NCI-H1417 (cell line): ENCODE measurements around the gene COMTD1.

Experiments used
- DNase-seq, 3 experiments: peaks; one replicate each; lab custom pipeline; 2025; lab: John Stamatoyannopoulos, UW

Gene COMTD1

GRCh38 chr10:75235375-75236177, at the start of gene COMTD1:
TSS of gene COMTD1 (minus strand) at chr10:75235957. CDS start at chr10:75235928, 29 bp downstream.
- DNase-seq, result peak; percentile 71 to 88 (median 83)

GRCh38 chr10:75283671-75284470, 48.1 kb upstream of the COMTD1 start:
- peak in 2 of 3 experiments; percentile 55 to 91 for DNase-seq

- peak in 2 of 3 experiments; percentile 36 to 61 for DNase-seq
Observed at GRCh38 chr10:75283078-75283670, 47.4 kb upstream of the COMTD1 start.

- DNase-seq, result no peak
Observed at GRCh38 chr10:75281974-75282373, 46.2 kb upstream of the COMTD1 start.

- no peak for DNase-seq
Observed at GRCh38 chr10:75280236-75280635, 44.5 kb upstream of the COMTD1 start.

- DNase-seq, result no peak
Observed at GRCh38 chr10:75276069-75276872, 40.5 kb upstream of the COMTD1 start.

GRCh38 chr10:75272896-75273295, 37.1 kb upstream of the COMTD1 start:
- DNase-seq, result no peak

GRCh38 chr10:75272094-75272493, 36.3 kb upstream of the COMTD1 start:
- DNase-seq, result no peak

GRCh38 chr10:75269605-75270004, 33.8 kb upstream of the COMTD1 start:
- DNase-seq, result no peak

- DNase-seq, result no peak
Observed at GRCh38 chr10:75266945-75267344, 31.2 kb upstream of the COMTD1 start.

- DNase-seq, result no peak
Observed at GRCh38 chr10:75265856-75266255, 30.1 kb upstream of the COMTD1 start.

- no peak for DNase-seq
Observed at GRCh38 chr10:75263806-75264205, 28.0 kb upstream of the COMTD1 start.

GRCh38 chr10:75261813-75262705, 26.3 kb upstream of the COMTD1 start:
- DNase-seq, result peak in 2 of 3 experiments; percentile 20 to 67

- DNase-seq, result no peak
Observed at GRCh38 chr10:75260990-75261389, 25.2 kb upstream of the COMTD1 start.

- DNase-seq, result no peak
Observed at GRCh38 chr10:75254739-75255138, 19.0 kb upstream of the COMTD1 start.

- DNase-seq, result no peak
Observed at GRCh38 chr10:75253281-75254220, 17.8 kb upstream of the COMTD1 start.

GRCh38 chr10:75250934-75251333, 15.2 kb upstream of the COMTD1 start:
- DNase-seq, result no peak

- DNase-seq, result no peak
Observed at GRCh38 chr10:75247797-75248196, 12.0 kb upstream of the COMTD1 start.

- no peak for DNase-seq
Observed at GRCh38 chr10:75246506-75246905, 10.7 kb upstream of the COMTD1 start.
